Glutamatergic neuron (in vitro differentiated cells): ENCODE measurements around the gene UBA7. TPM values are rescaled to one million over a fixed set of nuclear protein-coding genes. Genes with fewer than 3 reads are reported as not detected.

Experiments used
- DNase-seq: peaks from one replicate; pipeline ENCODE4 v3.0.0; 2022
- H3K27ac Mint-ChIP-seq: one replicate; pipeline ENCODE4 v1.8.0; 2020; ENCODE audit warnings: mild to moderate bottlenecking, mixed read lengths, inconsistent platforms; ENCODE audit not compliant: unreplicated experiment
- H3K27me3 Mint-ChIP-seq: one replicate; pipeline ENCODE4 v1.8.0; 2020; ENCODE audit warnings: mild to moderate bottlenecking, moderate library complexity, mixed read lengths, inconsistent platforms; ENCODE audit not compliant: unreplicated experiment
- H3K36me3 Mint-ChIP-seq: one replicate; pipeline ENCODE4 v1.8.0; 2020; ENCODE audit warnings: mild to moderate bottlenecking, mixed read lengths, inconsistent platforms; ENCODE audit not compliant: unreplicated experiment
- H3K4me1 Mint-ChIP-seq: one replicate; pipeline ENCODE4 v1.8.0; 2020; ENCODE audit warnings: mild to moderate bottlenecking, low read depth, mixed read lengths, inconsistent platforms; ENCODE audit not compliant: unreplicated experiment
- H3K4me3 Mint-ChIP-seq: one replicate; pipeline ENCODE4 v1.8.0; 2020; ENCODE audit warnings: mild to moderate bottlenecking, mixed read lengths, inconsistent platforms; ENCODE audit not compliant: unreplicated experiment
- H3K9me3 Mint-ChIP-seq: one replicate; pipeline ENCODE4 v1.8.0; 2020; ENCODE audit warnings: mild to moderate bottlenecking, moderate library complexity, mixed read lengths, inconsistent platforms; ENCODE audit not compliant: unreplicated experiment
- long read RNA-seq: library from polyadenylated mRNA; unstranded; transcript quantifications from one replicate; pipeline ENCODE4 v2.0.0, GENCODE V29; 2020; ENCODE audit not compliant: unreplicated experiment
- total RNA-seq: library from RNA; stranded (reverse); fragmentation: NEBNext Ultra II Directional; extraction: Animal tissue kit (Norgen Biotek cat#: 25700); gene quantifications from one replicate; pipeline ENCODE4 v1.2.1, GENCODE V29; 2021; ENCODE audit not compliant: unreplicated experiment
- TF ChIP-seq, protein P1 (sequence below): fragments of 200-600 bp; sonication (generic); IDR thresholded peaks from one replicate; pipeline ENCODE4 v1.5.0; 2021; ENCODE audit not compliant: partially characterized antibody, unreplicated experiment

Gene UBA7, protein sequence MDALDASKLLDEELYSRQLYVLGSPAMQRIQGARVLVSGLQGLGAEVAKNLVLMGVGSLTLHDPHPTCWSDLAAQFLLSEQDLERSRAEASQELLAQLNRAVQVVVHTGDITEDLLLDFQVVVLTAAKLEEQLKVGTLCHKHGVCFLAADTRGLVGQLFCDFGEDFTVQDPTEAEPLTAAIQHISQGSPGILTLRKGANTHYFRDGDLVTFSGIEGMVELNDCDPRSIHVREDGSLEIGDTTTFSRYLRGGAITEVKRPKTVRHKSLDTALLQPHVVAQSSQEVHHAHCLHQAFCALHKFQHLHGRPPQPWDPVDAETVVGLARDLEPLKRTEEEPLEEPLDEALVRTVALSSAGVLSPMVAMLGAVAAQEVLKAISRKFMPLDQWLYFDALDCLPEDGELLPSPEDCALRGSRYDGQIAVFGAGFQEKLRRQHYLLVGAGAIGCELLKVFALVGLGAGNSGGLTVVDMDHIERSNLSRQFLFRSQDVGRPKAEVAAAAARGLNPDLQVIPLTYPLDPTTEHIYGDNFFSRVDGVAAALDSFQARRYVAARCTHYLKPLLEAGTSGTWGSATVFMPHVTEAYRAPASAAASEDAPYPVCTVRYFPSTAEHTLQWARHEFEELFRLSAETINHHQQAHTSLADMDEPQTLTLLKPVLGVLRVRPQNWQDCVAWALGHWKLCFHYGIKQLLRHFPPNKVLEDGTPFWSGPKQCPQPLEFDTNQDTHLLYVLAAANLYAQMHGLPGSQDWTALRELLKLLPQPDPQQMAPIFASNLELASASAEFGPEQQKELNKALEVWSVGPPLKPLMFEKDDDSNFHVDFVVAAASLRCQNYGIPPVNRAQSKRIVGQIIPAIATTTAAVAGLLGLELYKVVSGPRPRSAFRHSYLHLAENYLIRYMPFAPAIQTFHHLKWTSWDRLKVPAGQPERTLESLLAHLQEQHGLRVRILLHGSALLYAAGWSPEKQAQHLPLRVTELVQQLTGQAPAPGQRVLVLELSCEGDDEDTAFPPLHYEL
- total RNA-seq = 0.54 TPM
- long read RNA-seq = 0 reads

DNA sequence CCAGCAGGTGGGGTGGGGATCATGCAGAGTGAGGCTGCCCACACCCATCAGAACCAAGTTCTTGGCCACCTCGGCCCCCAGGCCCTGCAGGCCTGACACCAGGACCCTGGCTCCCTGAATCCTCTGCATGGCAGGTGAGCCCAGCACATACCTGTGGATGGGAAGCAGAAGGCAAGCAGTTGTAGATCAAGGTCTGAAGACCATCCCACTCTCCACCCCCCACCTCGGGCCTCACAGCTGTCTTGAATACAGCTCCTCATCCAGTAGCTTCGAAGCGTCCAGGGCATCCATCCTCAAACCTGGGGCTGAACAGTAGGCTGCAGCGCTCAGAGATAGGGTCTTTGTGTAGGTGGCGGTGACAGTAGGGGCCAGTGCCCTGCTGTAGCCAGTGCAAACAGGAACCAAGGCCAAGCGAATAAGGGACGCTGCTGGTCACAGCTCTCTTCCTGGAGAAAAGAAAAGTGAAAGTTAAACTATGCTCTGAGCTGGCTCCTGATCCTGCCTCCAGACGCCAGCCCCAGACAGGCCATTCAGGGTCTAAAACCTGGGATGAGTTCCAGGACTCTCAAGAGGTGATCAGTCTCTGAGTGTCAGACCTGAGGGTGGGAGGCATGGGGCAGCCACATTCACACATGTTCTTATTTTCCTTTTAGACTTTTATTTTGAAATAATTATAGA lies at the start of gene UBA7:
Gene UBA7 (minus strand): TSS at position 457 of the 678 bp plus-strand sequence. CDS start 166 bp downstream, at position 291.
- H3K9me3 Mint-ChIP-seq = peaks cover 3% of the 10 kb centered on the region
- TF ChIP-seq, protein P1, sequence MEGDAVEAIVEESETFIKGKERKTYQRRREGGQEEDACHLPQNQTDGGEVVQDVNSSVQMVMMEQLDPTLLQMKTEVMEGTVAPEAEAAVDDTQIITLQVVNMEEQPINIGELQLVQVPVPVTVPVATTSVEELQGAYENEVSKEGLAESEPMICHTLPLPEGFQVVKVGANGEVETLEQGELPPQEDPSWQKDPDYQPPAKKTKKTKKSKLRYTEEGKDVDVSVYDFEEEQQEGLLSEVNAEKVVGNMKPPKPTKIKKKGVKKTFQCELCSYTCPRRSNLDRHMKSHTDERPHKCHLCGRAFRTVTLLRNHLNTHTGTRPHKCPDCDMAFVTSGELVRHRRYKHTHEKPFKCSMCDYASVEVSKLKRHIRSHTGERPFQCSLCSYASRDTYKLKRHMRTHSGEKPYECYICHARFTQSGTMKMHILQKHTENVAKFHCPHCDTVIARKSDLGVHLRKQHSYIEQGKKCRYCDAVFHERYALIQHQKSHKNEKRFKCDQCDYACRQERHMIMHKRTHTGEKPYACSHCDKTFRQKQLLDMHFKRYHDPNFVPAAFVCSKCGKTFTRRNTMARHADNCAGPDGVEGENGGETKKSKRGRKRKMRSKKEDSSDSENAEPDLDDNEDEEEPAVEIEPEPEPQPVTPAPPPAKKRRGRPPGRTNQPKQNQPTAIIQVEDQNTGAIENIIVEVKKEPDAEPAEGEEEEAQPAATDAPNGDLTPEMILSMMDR = no peak
- no peaks in the 10 kb centered on the region for H3K4me1 Mint-ChIP-seq
- DNase-seq = no peak
- H3K4me3 Mint-ChIP-seq = no peak within 1 kb of the TSS
- no peaks in the 10 kb centered on the region for H3K36me3 Mint-ChIP-seq
- no peak within 1 kb of the TSS for H3K27ac Mint-ChIP-seq
- peaks cover 8% of the 10 kb centered on the region for H3K27me3 Mint-ChIP-seq

DNA sequence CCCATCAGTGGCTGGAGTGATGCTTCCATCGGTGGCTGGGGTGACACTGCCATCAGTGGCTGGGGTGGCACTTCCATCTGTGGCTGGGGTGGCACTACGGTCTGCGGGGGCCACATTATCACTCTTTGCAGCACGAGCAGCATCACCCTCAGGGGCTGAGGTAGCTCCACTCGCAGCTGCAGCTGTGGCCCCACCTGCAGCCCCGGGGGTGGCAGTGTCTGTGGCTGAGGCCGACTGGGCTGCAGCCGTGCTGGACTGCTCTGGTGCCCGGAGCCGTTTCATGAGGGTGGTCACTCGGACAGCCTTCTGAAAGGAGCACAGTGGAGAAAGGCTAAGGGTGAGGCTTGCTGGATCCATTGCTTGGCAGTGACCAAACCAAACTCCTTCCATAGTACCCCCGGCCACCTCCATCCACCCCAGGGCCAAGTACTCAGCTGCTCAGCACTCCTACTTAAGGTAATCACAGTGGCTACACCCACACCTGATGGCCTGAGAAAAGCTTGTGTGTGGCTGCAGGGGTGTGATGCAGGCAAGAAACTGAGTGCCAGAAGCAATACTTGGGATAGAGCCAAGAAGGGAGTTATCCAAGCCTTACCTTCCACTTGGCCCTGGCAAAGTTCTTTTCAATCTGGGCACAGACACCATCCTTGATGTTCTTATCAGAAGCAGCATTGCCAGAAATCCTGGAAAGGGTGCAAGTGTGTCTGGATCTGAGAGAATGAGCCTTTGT lies 46.0 kb upstream of the UBA7 start:
- DNase-seq = no peak
- Mint-ChIP-seq H3K36me3 (peaks cover 5% of the 10 kb centered on the region), H3K4me3 (no peak overlapping the region), H3K9me3 (peaks cover 3% of the 10 kb centered on the region), H3K4me1 (peaks cover 26% of the 10 kb centered on the region), H3K27ac (no peak overlapping the region), H3K27me3 (no peaks in the 10 kb centered on the region)
- TF ChIP-seq, protein P1 = no peak

DNA sequence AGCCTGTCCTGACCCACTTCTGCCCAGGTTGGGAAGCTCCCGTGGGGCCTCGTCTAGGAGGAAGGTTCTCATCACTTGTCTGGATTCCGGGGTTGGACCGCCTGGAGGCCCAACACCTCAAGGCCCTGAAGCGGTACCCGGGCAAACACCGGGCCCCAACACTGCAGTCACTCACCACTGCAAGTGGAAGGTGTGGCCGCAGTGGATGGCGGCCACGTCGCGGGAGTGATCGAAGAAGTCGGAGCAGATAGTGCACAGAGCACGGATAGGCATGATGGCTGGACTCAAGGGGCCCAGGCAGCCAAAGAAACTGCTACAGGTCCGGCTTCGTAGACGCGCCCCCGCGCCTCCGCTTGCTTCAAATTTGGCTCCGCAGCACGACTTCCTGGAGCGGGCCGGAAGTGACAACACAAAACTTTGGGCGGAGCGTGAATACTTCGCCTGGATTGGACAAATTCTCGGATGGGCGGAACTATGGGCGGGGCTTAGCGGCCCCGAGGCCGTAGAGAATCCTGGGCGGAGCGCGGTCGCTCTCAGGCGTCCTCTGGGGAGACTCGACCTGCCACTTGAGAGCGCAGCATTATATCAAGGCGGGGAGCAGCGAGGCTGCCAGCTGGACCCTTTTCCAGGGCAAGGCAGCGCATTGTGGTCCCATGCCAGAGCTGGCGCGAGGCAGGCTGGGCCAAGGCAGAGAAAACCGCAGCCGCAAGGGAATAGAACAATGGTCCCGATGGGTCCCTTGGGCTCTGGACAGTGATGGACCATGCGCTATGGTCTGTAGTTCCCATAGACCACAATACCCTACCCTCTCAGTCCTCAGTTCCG lies 42.6 kb upstream of the UBA7 start, which contains the start of gene TRAIP:
Gene TRAIP (minus strand): TSS at position 384 of the 825 bp plus-strand sequence. CDS start 111 bp downstream, at position 273.
- Mint-ChIP-seq H3K4me1 (peaks cover 7% of the 10 kb centered on the region), H3K27ac (peak within 1 kb of the TSS; percentile 93)

More for the DNA sequence above, 42.6 kb upstream of the UBA7 start, which contains the start of gene TRAIP:
- TF ChIP-seq, protein P1 = no peak
- peak; percentile 97 for DNase-seq
- Mint-ChIP-seq H3K9me3 (peaks cover 3% of the 10 kb centered on the region), H3K36me3 (peaks cover 5% of the 10 kb centered on the region), H3K4me3 (peak within 1 kb of the TSS; percentile 90), H3K27me3 (peaks cover 2% of the 10 kb centered on the region)
